ENCODE results near the gene BICDL2. TPM values are rescaled to one million over a fixed set of nuclear protein-coding genes. Genes with fewer than 3 reads are reported as not detected.

Gene BICDL2
- total RNA-seq, 1 donor from 2014 or later: 24.5 TPM

GRCh38 chr16:3010510-3010909, 26.2 kb downstream of the BICDL2 start:
- Histone ChIP-seq H3K27me3 (ENCODE audit: control insufficient read depth, insufficient read depth, low read length) (peaks cover 5% of the 10 kb centered on the region), H3K4me3 (ENCODE audit: low read depth, low read length) (no peak overlapping the region), H3K36me3 (ENCODE audit: control insufficient read depth, insufficient read depth, low read length) (peaks cover 2% of the 10 kb centered on the region)
- TF ChIP-seq CTCF (IDR thresholded peaks at IDR 0.05; ENCODE audit: insufficient read depth, low read length, severe bottlenecking): no peak
- DNase-seq (ENCODE audit: low read depth) (no peak), FAIRE-seq (no peak)

- FAIRE-seq (no peak), DNase-seq (ENCODE audit: low read depth) (peak; percentile 79)
- peaks cover 2% of the 10 kb centered on the region for H3K36me3 ChIP-seq (ENCODE audit: control insufficient read depth, insufficient read depth, low read length)
- H3K4me3 ChIP-seq (ENCODE audit: low read depth, low read length): no peak overlapping the region
- peaks cover 5% of the 10 kb centered on the region for H3K27me3 ChIP-seq (ENCODE audit: control insufficient read depth, insufficient read depth, low read length)
- TF ChIP-seq CTCF (IDR thresholded peaks at IDR 0.05; ENCODE audit: insufficient read depth, low read length, severe bottlenecking): no peak
Observed at GRCh38 chr16:3009568-3010390, 27.0 kb downstream of the BICDL2 start.

- no peak for DNase-seq (ENCODE audit: low read depth)
- FAIRE-seq: no peak
- Histone ChIP-seq H3K36me3 (ENCODE audit: control insufficient read depth, insufficient read depth, low read length) (peaks cover 2% of the 10 kb centered on the region), H3K4me3 (ENCODE audit: low read depth, low read length) (no peak overlapping the region), H3K27me3 (ENCODE audit: control insufficient read depth, insufficient read depth, low read length) (peaks cover 5% of the 10 kb centered on the region)
- no peak for TF ChIP-seq CTCF (IDR thresholded peaks at IDR 0.05; ENCODE audit: insufficient read depth, low read length, severe bottlenecking)
Observed at GRCh38 chr16:3008690-3009037, 28.1 kb downstream of the BICDL2 start.

DNA sequence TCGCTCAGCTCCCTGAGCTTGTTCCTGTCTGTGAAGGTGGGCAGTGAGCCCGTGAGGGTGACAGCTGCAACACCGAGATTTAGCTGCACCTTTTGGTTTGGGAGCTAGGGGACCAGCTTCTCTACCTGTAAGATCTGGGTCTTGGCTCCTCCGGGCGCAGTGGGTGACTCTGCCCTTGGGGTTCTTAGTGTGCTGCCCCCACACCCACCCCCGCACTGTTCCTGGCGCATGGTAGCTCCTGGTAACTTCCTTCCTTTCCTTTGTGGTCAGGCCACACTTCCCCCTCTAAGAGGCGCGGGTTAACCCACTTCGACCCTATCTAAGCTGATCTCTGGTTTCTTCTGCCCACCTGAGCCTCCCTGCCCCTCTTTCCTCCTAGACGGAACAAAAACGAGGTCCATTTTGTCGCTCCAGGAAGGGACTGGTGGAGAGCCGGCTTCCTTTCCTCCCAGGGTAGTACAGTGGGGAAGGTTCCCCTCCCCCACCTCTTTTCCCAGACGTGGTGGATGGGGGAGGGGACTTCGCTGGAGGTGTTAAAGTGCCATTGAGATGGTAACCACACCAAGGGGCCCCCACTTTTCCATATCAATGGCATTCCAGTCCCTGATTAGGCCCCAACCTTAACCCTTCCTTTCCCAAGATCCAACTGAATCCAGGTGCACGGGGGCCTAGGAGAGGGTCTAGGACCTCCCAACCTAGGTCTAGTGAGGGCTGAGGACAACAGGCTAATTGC, 28.6 kb downstream of the BICDL2 start:
- H3K27me3 ChIP-seq (ENCODE audit: control insufficient read depth, insufficient read depth, low read length): peaks cover 4% of the 10 kb centered on the region
- peaks cover 2% of the 10 kb centered on the region for H3K36me3 ChIP-seq (ENCODE audit: control insufficient read depth, insufficient read depth, low read length)
- no peak overlapping the region for H3K4me3 ChIP-seq (ENCODE audit: low read depth, low read length)
- no peak for TF ChIP-seq CTCF (IDR thresholded peaks at IDR 0.05; ENCODE audit: insufficient read depth, low read length, severe bottlenecking)
- FAIRE-seq (no peak), DNase-seq (ENCODE audit: low read depth) (no peak)

DNA sequence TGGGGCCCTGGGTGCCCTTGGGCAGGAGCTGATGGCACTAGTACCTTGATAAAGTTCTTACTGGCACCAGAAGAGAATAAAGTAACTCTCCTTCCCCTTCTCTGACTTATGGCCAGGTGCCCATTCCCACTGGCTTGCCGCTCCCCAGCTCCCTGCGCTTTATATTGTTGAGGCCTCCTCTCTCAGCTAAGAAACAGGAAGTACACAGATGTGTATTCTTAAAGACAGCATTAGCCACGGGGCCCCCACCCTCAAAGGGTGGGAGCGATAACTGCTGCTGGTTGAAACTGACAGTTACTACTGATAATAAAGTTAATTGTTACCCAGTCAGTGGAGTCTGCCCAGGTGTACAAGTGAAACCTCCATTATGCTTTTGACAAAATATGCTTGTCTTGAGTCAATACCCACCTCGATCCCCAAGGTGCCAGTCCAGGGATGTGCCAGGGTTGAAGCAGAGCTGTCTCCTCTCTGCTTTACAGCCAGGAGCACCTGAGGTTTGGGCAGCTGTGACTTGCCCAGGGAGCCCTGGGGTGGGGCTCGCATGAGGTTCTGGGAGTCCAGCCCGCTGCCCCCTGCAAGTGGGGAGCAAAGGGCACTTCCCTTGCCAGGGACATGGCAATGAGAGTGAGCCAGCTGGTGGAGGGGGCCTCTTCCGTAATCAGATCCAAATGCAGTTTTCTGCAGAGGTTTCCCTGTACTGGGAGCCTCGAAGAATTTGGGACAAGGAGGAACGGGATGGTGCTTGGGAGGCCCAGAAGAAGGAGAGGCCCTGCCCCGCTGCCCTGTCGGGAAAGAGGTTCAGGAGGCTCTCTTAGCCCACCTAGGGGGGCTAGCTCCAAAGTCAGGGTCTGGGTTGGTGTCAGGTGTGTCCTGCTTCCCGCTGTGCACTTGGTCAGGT, 29.4 kb downstream of the BICDL2 start:
- Histone ChIP-seq H3K36me3 (ENCODE audit: control insufficient read depth, insufficient read depth, low read length) (peaks cover 2% of the 10 kb centered on the region), H3K27me3 (ENCODE audit: control insufficient read depth, insufficient read depth, low read length) (peaks cover 3% of the 10 kb centered on the region), H3K4me3 (ENCODE audit: low read depth, low read length) (no peak overlapping the region)
- no peak for TF ChIP-seq CTCF (IDR thresholded peaks at IDR 0.05; ENCODE audit: insufficient read depth, low read length, severe bottlenecking)
- no peak for DNase-seq (ENCODE audit: low read depth)
- no peak for FAIRE-seq

Data from bronchial epithelial cell (primary cell).